ENCODE results near the gene ZNF559. TPM values are rescaled to one million over a fixed set of nuclear protein-coding genes. Genes with fewer than 3 reads are reported as not detected.
A peak's percentile ranks its signal among the peaks of the same experiment; 100 is the strongest.
"Not testable (repeated sequence)": the region's sequence is repeated elsewhere in the genome, so short reads cannot be mapped to it uniquely, and the experiment has no call there.

Gene ZNF559
- polyA plus RNA-seq (ENCODE audit: insufficient read length in 3 of 3) = 10 to 100 TPM; 56.7 to 72.3 (median 65.9) TPM
- long read RNA-seq, donor 1, partial matches to known transcripts = 0 of 2 reads
- long read RNA-seq, donor 1, other reads (novel, unspliced or antisense) = 0 of 2 reads
- long read RNA-seq, donor 2, partial matches to known transcripts = 0 of 1 reads
- long read RNA-seq, donor 2, other reads (novel, unspliced or antisense) = 0 of 1 reads
- long read RNA-seq, donor 3, full-length matches to known transcripts = 6 of 6 reads
- long read RNA-seq, donor 3, partial matches to known transcripts = 0 of 6 reads
- long read RNA-seq, donor 3, other reads (novel, unspliced or antisense) = 0 of 6 reads
- long read RNA-seq, donor 4, partial matches to known transcripts = 0 of 1 reads
- long read RNA-seq, donor 4, other reads (novel, unspliced or antisense) = 0 of 1 reads
- long read RNA-seq, donor 5 = 0 reads
- long read RNA-seq, donor 6, partial matches to known transcripts = 0 of 8 reads
- long read RNA-seq, donor 6, other reads (novel, unspliced or antisense) = 0 of 8 reads
- long read RNA-seq, donor 7, partial matches to known transcripts = 0 of 2 reads
- long read RNA-seq, donor 7, other reads (novel, unspliced or antisense) = 0 of 2 reads
- long read RNA-seq, donor 8 = 0 reads
- long read RNA-seq, donor 9, partial matches to known transcripts = 7 of 11 reads
- long read RNA-seq, donor 9, other reads (novel, unspliced or antisense) = 0 of 11 reads
- long read RNA-seq, donor 10, partial matches to known transcripts = 0 of 3 reads
- long read RNA-seq, donor 10, other reads (novel, unspliced or antisense) = 0 of 3 reads
- long read RNA-seq, donor 11, partial matches to known transcripts = 0 of 1 reads
- long read RNA-seq, donor 11, other reads (novel, unspliced or antisense) = 0 of 1 reads
- long read RNA-seq, donor 12, partial matches to known transcripts = 11 of 11 reads
- long read RNA-seq, donor 12, other reads (novel, unspliced or antisense) = 0 of 11 reads
- long read RNA-seq, donor 13 = 0 reads
- long read RNA-seq, donor 14, partial matches to known transcripts = 5 of 8 reads
- long read RNA-seq, donor 14, other reads (novel, unspliced or antisense) = 0 of 8 reads
- long read RNA-seq, donor 15, full-length matches to known transcripts = 1 of 1 reads
- long read RNA-seq, donor 15, partial matches to known transcripts = 0 of 1 reads
- long read RNA-seq, donor 15, other reads (novel, unspliced or antisense) = 0 of 1 reads
- long read RNA-seq, donor 16, partial matches to known transcripts = 5 of 9 reads
- long read RNA-seq, donor 16, other reads (novel, unspliced or antisense) = 0 of 9 reads

- peak; percentile 83 to 96 (median 94) for DNase-seq (ENCODE audit: extremely low read depth in 1 of 11, low read depth in 9 of 11, low spot score in 4 of 11)
These were observed at the start of gene ZNF559 for GRCh38 chr19:9323919-9324583. TSS of gene ZNF559 (plus strand) at chr19:9324179. CDS start at chr19:9338550, 14,371 bp downstream.

GRCh38 chr19:9283485-9283884 lies 40.5 kb upstream of the ZNF559 start:
- peak in 1 of 11 donors; percentile 2 for DNase-seq (ENCODE audit: extremely low read depth in 1 of 11, low read depth in 9 of 11, low spot score in 4 of 11)

- DNase-seq (ENCODE audit: extremely low read depth in 1 of 11, low read depth in 9 of 11, low spot score in 4 of 11) = no peak
These were observed 34.6 kb upstream of the ZNF559 start for GRCh38 chr19:9289231-9289884.

GRCh38 chr19:9295411-9295849 lies 28.5 kb upstream of the ZNF559 start:
- no peak for DNase-seq (ENCODE audit: extremely low read depth in 1 of 11, low read depth in 9 of 11, low spot score in 4 of 11)

GRCh38 chr19:9296336-9296735 lies 27.6 kb upstream of the ZNF559 start:
- no peak for DNase-seq (ENCODE audit: extremely low read depth in 1 of 11, low read depth in 9 of 11, low spot score in 4 of 11)

- no peak for DNase-seq (ENCODE audit: extremely low read depth in 1 of 11, low read depth in 9 of 11, low spot score in 4 of 11)
These were observed 17.5 kb upstream of the ZNF559 start for GRCh38 chr19:9306443-9306842.

GRCh38 chr19:9308091-9308770 lies 15.7 kb upstream of the ZNF559 start:
- no peak for DNase-seq (ENCODE audit: extremely low read depth in 1 of 11, low read depth in 9 of 11, low spot score in 4 of 11)

- DNase-seq (ENCODE audit: extremely low read depth in 1 of 11, low read depth in 9 of 11, low spot score in 4 of 11) = peak; percentile 54 to 99 (median 96)
These were observed 14.6 kb upstream of the ZNF559 start, which contains the start of gene ZNF699 for GRCh38 chr19:9309139-9309973. TSS of gene ZNF699 (minus strand) at chr19:9309838. CDS start at chr19:9305119, 4,719 bp downstream.

- DNase-seq (ENCODE audit: extremely low read depth in 1 of 11, low read depth in 9 of 11, low spot score in 4 of 11) = peak in 10 of 11 donors; percentile 66 to 92 (median 88)
These were observed 14.0 kb upstream of the ZNF559 start for GRCh38 chr19:9309974-9310446.

- DNase-seq (ENCODE audit: extremely low read depth in 1 of 11, low read depth in 9 of 11, low spot score in 4 of 11) = no peak
These were observed 10.2 kb upstream of the ZNF559 start for GRCh38 chr19:9313756-9314155.

- no peak for DNase-seq (ENCODE audit: extremely low read depth in 1 of 11, low read depth in 9 of 11, low spot score in 4 of 11)
These were observed 2.6 kb upstream of the ZNF559 start for GRCh38 chr19:9321338-9321737.

- not testable (repeated sequence) for DNase-seq (ENCODE audit: extremely low read depth in 1 of 11, low read depth in 9 of 11, low spot score in 4 of 11)
These were observed 2.2 kb upstream of the ZNF559 start for GRCh38 chr19:9321756-9322155.

GRCh38 chr19:9322201-9322600 lies 1.8 kb upstream of the ZNF559 start:
- DNase-seq (ENCODE audit: extremely low read depth in 1 of 11, low read depth in 9 of 11, low spot score in 4 of 11) = not testable (repeated sequence)

GRCh38 chr19:9323557-9323918 lies 441 bp upstream of the ZNF559 start:
- peak in 7 of 11 donors; percentile 38 to 67 (median 59) for DNase-seq (ENCODE audit: extremely low read depth in 1 of 11, low read depth in 9 of 11, low spot score in 4 of 11)

GRCh38 chr19:9324584-9324962 lies 594 bp downstream of the ZNF559 start:
- DNase-seq (ENCODE audit: extremely low read depth in 1 of 11, low read depth in 9 of 11, low spot score in 4 of 11) = no peak

- DNase-seq (ENCODE audit: extremely low read depth in 1 of 11, low read depth in 9 of 11, low spot score in 4 of 11) = no peak
These were observed 6.0 kb downstream of the ZNF559 start for GRCh38 chr19:9329999-9330398.
